ENCODE measurements around the gene PNMA8A.

DNA sequence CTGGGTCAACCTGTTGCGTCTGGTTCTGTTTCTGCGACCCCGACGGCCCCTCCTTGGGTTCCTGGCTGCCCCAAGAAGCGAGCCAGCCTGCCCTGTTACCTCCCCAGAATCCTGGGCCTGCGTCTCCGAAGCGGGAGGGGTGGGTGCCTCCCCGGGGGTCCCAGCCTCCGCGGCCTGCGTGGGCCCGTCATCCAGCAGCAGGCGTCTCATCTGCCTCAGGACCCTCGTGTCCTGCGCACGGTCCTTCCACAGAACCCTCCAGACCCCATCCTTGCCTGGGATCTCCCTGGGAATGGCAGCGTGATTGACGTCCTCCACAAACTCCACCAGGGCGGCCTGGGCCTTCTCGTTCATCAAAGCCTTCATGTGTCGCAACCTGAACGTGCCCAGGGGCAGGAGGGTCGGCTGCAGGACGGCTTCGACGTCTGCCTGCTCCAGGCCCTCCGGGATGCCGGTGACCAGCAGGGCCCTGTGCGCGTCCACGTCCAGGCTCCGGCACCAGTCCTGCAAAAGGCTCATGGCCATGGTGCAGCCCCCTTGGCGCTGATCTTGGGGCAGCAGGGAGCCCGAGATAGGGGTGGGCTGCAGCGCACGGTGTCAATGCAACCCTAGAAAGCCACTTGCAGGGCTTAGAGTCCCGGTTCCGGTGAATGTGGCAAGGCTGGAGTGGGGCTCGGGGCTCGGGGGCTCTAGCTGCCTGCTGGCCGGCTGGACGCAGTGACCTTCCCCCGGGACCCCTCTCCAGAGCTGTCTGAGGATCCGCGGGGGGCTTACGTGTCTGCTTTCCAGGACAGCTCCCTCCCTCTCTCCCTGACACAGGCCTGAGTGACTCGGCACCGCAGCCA, 23.8 kb upstream of the PNMA8A start:
- TF ChIP-seq SIN3A (IDR thresholded peaks at IDR 0.05; ENCODE audit: low read depth), result no peak
- TF ChIP-seq TCF7L2 (IDR thresholded peaks at IDR 0.05; ENCODE audit: borderline replicate concordance, extremely low read depth, insufficient read depth, insufficient read length), result no peak
- no peak for TF ChIP-seq EZH2phosphoT487 (IDR thresholded peaks at IDR 0.05; ENCODE audit: borderline replicate concordance)
- TF ChIP-seq CTCF (IDR thresholded peaks at IDR 0.05 in 2 of 3, conservative IDR thresholded peaks at IDR 0.05 in 1 of 3; ENCODE audit: borderline replicate concordance in 1 of 3, insufficient read depth in 1 of 3, low read depth in 2 of 3, low read length in 2 of 3), result no peak
- no peak for TF ChIP-seq POLR2AphosphoS5 (IDR thresholded peaks at IDR 0.05; ENCODE audit: low read depth, low read length)
- TF ChIP-seq POLR2A (IDR thresholded peaks at IDR 0.05; ENCODE audit: borderline replicate concordance, extremely low read depth, insufficient read depth, insufficient read length), result no peak
- TF ChIP-seq, protein P1, sequence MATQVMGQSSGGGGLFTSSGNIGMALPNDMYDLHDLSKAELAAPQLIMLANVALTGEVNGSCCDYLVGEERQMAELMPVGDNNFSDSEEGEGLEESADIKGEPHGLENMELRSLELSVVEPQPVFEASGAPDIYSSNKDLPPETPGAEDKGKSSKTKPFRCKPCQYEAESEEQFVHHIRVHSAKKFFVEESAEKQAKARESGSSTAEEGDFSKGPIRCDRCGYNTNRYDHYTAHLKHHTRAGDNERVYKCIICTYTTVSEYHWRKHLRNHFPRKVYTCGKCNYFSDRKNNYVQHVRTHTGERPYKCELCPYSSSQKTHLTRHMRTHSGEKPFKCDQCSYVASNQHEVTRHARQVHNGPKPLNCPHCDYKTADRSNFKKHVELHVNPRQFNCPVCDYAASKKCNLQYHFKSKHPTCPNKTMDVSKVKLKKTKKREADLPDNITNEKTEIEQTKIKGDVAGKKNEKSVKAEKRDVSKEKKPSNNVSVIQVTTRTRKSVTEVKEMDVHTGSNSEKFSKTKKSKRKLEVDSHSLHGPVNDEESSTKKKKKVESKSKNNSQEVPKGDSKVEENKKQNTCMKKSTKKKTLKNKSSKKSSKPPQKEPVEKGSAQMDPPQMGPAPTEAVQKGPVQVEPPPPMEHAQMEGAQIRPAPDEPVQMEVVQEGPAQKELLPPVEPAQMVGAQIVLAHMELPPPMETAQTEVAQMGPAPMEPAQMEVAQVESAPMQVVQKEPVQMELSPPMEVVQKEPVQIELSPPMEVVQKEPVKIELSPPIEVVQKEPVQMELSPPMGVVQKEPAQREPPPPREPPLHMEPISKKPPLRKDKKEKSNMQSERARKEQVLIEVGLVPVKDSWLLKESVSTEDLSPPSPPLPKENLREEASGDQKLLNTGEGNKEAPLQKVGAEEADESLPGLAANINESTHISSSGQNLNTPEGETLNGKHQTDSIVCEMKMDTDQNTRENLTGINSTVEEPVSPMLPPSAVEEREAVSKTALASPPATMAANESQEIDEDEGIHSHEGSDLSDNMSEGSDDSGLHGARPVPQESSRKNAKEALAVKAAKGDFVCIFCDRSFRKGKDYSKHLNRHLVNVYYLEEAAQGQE (IDR thresholded peaks at IDR 0.05; ENCODE audit: low read depth), result no peak
- no peak for TF ChIP-seq CEBPB (IDR thresholded peaks at IDR 0.05; ENCODE audit: low read depth)
- TF ChIP-seq JUND (IDR thresholded peaks at IDR 0.05), result no peak
- no peak for TF ChIP-seq RAD21 (IDR thresholded peaks at IDR 0.05; ENCODE audit: low read depth)
- no peak for TF ChIP-seq YY1 (IDR thresholded peaks at IDR 0.05; ENCODE audit: extremely low read depth, insufficient replicate concordance, low read depth, low read length)
- no peak for TF ChIP-seq EZH2 (IDR thresholded peaks at IDR 0.05)
- no peak for TF ChIP-seq EGR1 (IDR thresholded peaks at IDR 0.05; ENCODE audit: low read depth)
